ENCODE results near the gene PHTF1.

Gene PHTF1

DNA sequence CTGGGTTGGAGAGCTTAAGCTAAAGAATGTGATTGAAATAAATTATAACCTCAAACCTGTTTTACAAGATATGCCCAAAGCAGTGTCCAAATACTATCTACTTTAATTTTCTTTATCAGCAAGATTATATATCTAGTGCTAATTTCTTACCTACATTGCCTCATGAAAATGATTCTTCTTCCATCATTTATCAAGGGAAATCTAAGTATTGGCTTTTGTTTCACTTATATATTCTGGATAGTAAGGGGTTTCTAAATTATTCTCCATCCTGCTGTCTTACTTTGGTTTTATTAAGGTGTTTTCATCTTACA lies 81.2 kb downstream of the PHTF1 start:
- Histone ChIP-seq H3K9me3 (no peaks in the 10 kb centered on the region), H3K4me1 (no peaks in the 10 kb centered on the region), H3K4me3 (no peak overlapping the region), H3K36me3 (peaks cover 0 to 11% (median 0%) of the 10 kb centered on the region in 3 donors), H3K27ac (no peak overlapping the region), H3K27me3 (no peaks in the 10 kb centered on the region)
- TF ChIP-seq CTCF (IDR thresholded peaks at IDR 0.05) = no peak
- DNase-seq = no peak
- intact Hi-C loops (cut with DNase I; ENCODE audit: low total_unique reads) = no loop called here

- no peak for DNase-seq
- intact Hi-C loops (cut with DNase I; ENCODE audit: low total_unique reads) = no loop called here
- Histone ChIP-seq H3K27ac (no peak overlapping the region), H3K4me1 (no peaks in the 10 kb centered on the region), H3K36me3 (peaks cover 0 to 16% (median 0%) of the 10 kb centered on the region in 3 donors), H3K27me3 (no peaks in the 10 kb centered on the region), H3K4me3 (no peak overlapping the region), H3K9me3 (no peaks in the 10 kb centered on the region)
- TF ChIP-seq CTCF (IDR thresholded peaks at IDR 0.05) = peak; percentile 52 to 54
These were observed 81.8 kb downstream of the PHTF1 start for GRCh38 chr1:113677250-113678158.

DNA sequence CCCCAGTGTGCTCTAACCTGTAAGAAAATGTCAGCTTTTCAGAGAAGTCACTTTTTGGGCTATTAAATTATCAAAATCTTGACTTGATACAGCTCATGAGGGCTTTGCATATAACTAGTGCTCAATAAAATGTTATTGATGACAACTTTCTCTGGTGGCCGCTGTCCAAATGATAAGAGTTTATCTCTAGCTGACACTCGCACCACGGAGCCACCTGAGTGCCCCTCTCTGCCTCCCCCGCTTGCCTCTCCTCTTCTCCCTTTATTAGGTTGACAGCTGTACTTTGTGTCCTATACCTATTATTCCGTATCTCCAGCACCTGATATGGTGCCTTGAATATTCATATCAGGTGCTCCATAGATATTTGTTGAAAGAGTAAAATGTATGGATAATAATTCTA lies 82.8 kb downstream of the PHTF1 start:
- Histone ChIP-seq H3K36me3 (peaks cover 0 to 24% (median 0%) of the 10 kb centered on the region in 3 donors), H3K27ac (no peak overlapping the region), H3K27me3 (no peaks in the 10 kb centered on the region), H3K4me3 (no peak overlapping the region), H3K9me3 (no peaks in the 10 kb centered on the region), H3K4me1 (no peaks in the 10 kb centered on the region)
- intact Hi-C loops (cut with DNase I; ENCODE audit: low total_unique reads) = no loop called here
- no peak for TF ChIP-seq CTCF (IDR thresholded peaks at IDR 0.05)
- DNase-seq = no peak

- Histone ChIP-seq H3K36me3 (peaks cover 0 to 27% (median 0%) of the 10 kb centered on the region in 3 donors), H3K9me3 (no peaks in the 10 kb centered on the region), H3K27ac (no peak overlapping the region), H3K4me1 (no peaks in the 10 kb centered on the region), H3K27me3 (no peaks in the 10 kb centered on the region), H3K4me3 (no peak overlapping the region)
- TF ChIP-seq CTCF (IDR thresholded peaks at IDR 0.05) = no peak
- DNase-seq = no peak
- intact Hi-C loops (cut with DNase I; ENCODE audit: low total_unique reads) = no loop called here
These were observed 84.0 kb downstream of the PHTF1 start for GRCh38 chr1:113675302-113675701.

GRCh38 chr1:113674591-113674990 lies 84.7 kb downstream of the PHTF1 start:
- Histone ChIP-seq H3K27ac (no peak overlapping the region), H3K4me1 (no peaks in the 10 kb centered on the region), H3K4me3 (no peak overlapping the region), H3K36me3 (peaks cover 0 to 27% (median 0%) of the 10 kb centered on the region in 3 donors), H3K9me3 (no peaks in the 10 kb centered on the region), H3K27me3 (no peaks in the 10 kb centered on the region)
- DNase-seq = no peak
- no peak for TF ChIP-seq CTCF (IDR thresholded peaks at IDR 0.05)
- intact Hi-C loops (cut with DNase I; ENCODE audit: low total_unique reads) = loop anchor here (5.0 kb wide), 1 partner anchor 532 kb away; no protein-coding TSS in a partner anchor
